Measurements from ENCODE around the gene TIMM13.
"Not testable (repeated sequence)": the region's sequence is repeated elsewhere in the genome, so short reads cannot be mapped to it uniquely, and the experiment has no call there.

The TIMM13 gene

GRCh38 chr19:2408247-2408646 is 19.1 kb downstream of the TIMM13 start:
- no peaks in the 10 kb centered on the region for H3K36me3 ChIP-seq
- no peak overlapping the region for H3K27ac ChIP-seq
- H3K4me3 ChIP-seq: no peak overlapping the region
- peaks cover 0 to 32% of the 10 kb centered on the region in 2 donors for H3K27me3 ChIP-seq
- no peak for DNase-seq
- peaks cover 0 to 2% (median 0%) of the 10 kb centered on the region in 3 donors for H3K9me3 ChIP-seq
- H3K4me1 ChIP-seq: no peaks in the 10 kb centered on the region
- TF ChIP-seq, protein P1, sequence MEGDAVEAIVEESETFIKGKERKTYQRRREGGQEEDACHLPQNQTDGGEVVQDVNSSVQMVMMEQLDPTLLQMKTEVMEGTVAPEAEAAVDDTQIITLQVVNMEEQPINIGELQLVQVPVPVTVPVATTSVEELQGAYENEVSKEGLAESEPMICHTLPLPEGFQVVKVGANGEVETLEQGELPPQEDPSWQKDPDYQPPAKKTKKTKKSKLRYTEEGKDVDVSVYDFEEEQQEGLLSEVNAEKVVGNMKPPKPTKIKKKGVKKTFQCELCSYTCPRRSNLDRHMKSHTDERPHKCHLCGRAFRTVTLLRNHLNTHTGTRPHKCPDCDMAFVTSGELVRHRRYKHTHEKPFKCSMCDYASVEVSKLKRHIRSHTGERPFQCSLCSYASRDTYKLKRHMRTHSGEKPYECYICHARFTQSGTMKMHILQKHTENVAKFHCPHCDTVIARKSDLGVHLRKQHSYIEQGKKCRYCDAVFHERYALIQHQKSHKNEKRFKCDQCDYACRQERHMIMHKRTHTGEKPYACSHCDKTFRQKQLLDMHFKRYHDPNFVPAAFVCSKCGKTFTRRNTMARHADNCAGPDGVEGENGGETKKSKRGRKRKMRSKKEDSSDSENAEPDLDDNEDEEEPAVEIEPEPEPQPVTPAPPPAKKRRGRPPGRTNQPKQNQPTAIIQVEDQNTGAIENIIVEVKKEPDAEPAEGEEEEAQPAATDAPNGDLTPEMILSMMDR (IDR thresholded peaks at IDR 0.05): no peak
- intact Hi-C loops (cut with DNase I; ENCODE audit: low total_unique reads): no loop called here

GRCh38 chr19:2399582-2399981 is 27.8 kb downstream of the TIMM13 start:
- H3K4me1 ChIP-seq: peaks cover 0 to 10% (median 0%) of the 10 kb centered on the region in 4 donors
- no peaks in the 10 kb centered on the region for H3K9me3 ChIP-seq
- intact Hi-C loops (cut with DNase I; ENCODE audit: low total_unique reads): no loop called here
- no peak for DNase-seq
- TF ChIP-seq, protein P1 (IDR thresholded peaks at IDR 0.05): no peak
- peaks cover 0 to 13% of the 10 kb centered on the region in 2 donors for H3K27me3 ChIP-seq
- no peak overlapping the region for H3K4me3 ChIP-seq
- H3K27ac ChIP-seq: no peak overlapping the region
- no peaks in the 10 kb centered on the region for H3K36me3 ChIP-seq

DNA sequence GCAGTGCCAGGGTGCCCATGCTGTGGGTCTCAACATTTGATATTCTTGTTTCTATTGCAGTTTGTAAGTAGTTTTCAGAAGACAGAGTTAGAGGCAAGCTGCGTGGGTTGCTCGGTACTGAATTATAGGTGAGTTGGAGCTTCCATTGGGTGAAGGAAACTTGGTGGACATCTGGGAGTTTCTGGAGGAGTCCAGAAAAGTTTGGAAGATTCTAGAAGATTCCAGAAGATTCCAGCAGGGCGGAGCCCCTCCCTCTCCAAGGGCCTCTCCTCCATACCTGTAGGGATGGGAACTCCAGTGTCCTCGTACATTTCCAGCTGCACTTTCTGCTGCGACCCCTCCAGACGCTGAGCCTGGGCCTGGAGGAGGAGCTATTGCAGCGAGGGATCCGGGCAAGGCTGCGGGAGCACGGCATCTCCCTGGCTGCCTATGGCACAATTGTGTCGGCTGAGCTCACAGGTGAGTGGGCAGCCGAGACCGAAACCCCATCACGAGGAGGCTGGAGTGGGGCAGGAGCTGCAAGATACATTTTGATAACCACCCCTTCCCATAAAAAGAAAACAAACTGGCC is 28.6 kb downstream of the TIMM13 start:
- Histone ChIP-seq H3K9me3 (no peaks in the 10 kb centered on the region), H3K27me3 (peaks cover 0 to 13% of the 10 kb centered on the region in 2 donors), H3K27ac (no peak overlapping the region), H3K4me3 (no peak overlapping the region), H3K4me1 (peaks cover 0 to 11% (median 0%) of the 10 kb centered on the region in 4 donors), H3K36me3 (no peaks in the 10 kb centered on the region)
- TF ChIP-seq, protein P1 (IDR thresholded peaks at IDR 0.05): no peak
- intact Hi-C loops (cut with DNase I; ENCODE audit: low total_unique reads): no loop called here
- no peak for DNase-seq

GRCh38 chr19:2397173-2397572 is 30.2 kb downstream of the TIMM13 start:
- H3K9me3 ChIP-seq; H3K27ac ChIP-seq; H3K4me3 ChIP-seq; intact Hi-C loops (cut with DNase I; ENCODE audit: low total_unique reads); H3K36me3 ChIP-seq; DNase-seq: not testable (repeated sequence)
- Histone ChIP-seq H3K4me1 (peaks cover 0 to 11% (median 0%) of the 10 kb centered on the region in 4 donors), H3K27me3 (peaks cover 0 to 13% of the 10 kb centered on the region in 2 donors)

DNA sequence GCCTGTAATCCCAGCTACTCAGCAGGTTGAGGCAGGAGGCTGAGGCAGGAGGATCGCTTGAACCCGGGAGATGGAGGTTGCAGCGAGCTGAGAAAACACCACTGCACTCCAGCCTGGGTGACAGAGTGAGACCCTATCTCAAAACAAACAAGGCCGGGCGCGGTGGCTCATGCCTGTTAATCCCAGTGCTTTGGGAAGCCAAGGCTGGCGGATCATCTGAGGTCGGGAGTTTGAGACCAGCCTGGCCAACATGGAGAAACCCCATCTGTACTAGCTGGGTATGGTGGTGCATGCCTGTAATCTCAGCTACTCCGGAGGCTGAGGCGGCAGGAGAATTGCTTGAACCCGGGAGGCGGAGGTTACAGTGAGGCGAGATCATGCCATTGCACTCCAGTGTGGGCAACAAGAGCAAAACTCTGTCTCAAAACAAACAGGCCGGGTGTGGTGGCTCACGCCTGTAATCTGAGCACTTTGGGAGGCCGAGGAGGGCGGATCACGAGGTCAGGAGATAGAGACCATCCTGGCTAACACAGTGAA is 32.0 kb downstream of the TIMM13 start:
- peak overlapping the region in 1 of 2 donors; percentile 29 for H3K4me3 ChIP-seq
- H3K4me1 ChIP-seq: peaks cover 0 to 11% (median 0%) of the 10 kb centered on the region in 4 donors
- H3K27me3 ChIP-seq: peaks cover 0 to 13% of the 10 kb centered on the region in 2 donors
- H3K27ac ChIP-seq: peak overlapping the region; percentile 23 to 48
- H3K36me3 ChIP-seq; H3K9me3 ChIP-seq; intact Hi-C loops (cut with DNase I; ENCODE audit: low total_unique reads); DNase-seq: not testable (repeated sequence)

DNA sequence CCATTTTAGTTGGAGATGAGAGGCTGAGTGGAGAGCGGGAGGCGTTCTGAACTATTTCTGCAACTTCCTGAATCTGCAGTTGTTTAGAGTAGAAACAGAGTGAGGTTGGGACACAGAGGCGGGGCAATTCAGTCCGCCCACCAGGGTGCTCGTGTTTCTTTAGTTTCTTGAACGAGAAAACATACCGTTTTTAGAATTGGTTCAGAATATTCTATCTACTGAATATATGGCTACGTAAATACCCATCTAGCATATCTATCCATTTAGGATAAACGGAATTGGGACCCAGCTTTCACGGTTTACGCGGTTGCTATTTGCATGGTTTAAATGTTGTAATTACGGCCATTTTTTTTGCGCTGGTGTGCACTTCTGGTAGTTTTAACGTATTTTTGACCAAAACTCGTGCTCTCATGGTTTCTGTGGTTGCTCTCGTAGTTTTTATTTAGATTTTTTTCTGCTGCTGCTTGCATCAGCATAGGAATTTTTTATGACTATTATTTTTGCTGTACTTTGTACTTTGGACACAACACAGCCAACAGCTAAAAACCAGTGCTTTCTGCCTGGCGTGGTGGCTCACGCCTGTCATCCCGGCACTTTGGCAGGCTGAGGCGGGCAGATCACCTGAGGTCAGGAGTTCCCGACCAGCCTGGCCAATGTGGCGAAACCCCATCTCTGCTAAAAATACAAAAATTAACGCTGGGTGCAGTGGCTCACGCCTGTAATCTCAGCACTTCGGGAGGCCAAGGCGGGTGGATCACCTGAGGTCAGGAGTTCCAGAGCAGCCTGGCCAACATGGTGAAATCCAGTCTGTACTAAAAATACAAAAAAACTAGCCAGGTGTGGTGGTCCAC is 32.7 kb downstream of the TIMM13 start:
- no peak for DNase-seq

More for the DNA sequence above, 32.7 kb downstream of the TIMM13 start:
- TF ChIP-seq, protein P1 (IDR thresholded peaks at IDR 0.05): no peak
- intact Hi-C loops (cut with DNase I; ENCODE audit: low total_unique reads): loop anchor here (5.0 kb wide), 2 partner anchors 157 to 242 kb away; partner anchors contain the start of genes AP3D1, PLEKHJ1 and SF3A2
- Histone ChIP-seq H3K9me3 (no peaks in the 10 kb centered on the region), H3K4me1 (peaks cover 0 to 11% (median 0%) of the 10 kb centered on the region in 4 donors), H3K27ac (peak overlapping the region; percentile 23 to 48), H3K4me3 (peak overlapping the region; percentile 18 to 29), H3K27me3 (peaks cover 0 to 16% of the 10 kb centered on the region in 2 donors), H3K36me3 (no peaks in the 10 kb centered on the region)

Data from tibial artery (tissue), 4 donors.